ENCODE results near the gene HSPA1L. TPM values are rescaled to one million over a fixed set of nuclear protein-coding genes. Genes with fewer than 3 reads are reported as not detected.

The HSPA1L gene
- total RNA-seq, 1 experiment from 2014 or later: 0.12 TPM

GRCh38 chr6:31779908-31780307, 35.2 kb downstream of the HSPA1L start:
- H3K4me3 ChIP-seq (replicated peaks in 1 of 2; ENCODE audit: low read depth in 1 of 2, low read length in 2 of 2): no peak overlapping the region
- no peak overlapping the region for H2AFZ ChIP-seq (ENCODE audit: low read depth, low read length, poor library complexity, severe bottlenecking)
- BruUV-seq (replicated peaks): no TSS peak
- ChIA-PET POLR2A (interaction anchor here (0.8 kb wide), 1 partner anchor 47 kb away, joined by 3 read pairs; the partner anchor contains the start of gene HSPA1B), RAD21 (ENCODE audit: low non-redundant PET in 1 of 2, low total read pairs in 2 of 2, uncharacterized antibody in 2 of 2, unreplicated experiment in 2 of 2) (no interaction called here), CTCF (no interaction called here)
- intact Hi-C loops (cut with micrococcal nuclease): no loop called here
- H3K27ac ChIP-seq (ENCODE audit: low read depth, low read length): no peak overlapping the region
- H3K79me2 ChIP-seq (ENCODE audit: insufficient read depth, low read length): no peaks in the 10 kb centered on the region; the same call in 1 of the 2 replicates
- H3K36me3 ChIP-seq (ENCODE audit: control insufficient read depth in 1 of 2, insufficient read depth in 2 of 2, low read length in 2 of 2): peaks cover 21 to 50% of the 10 kb centered on the region in 2 experiments
- TF ChIP-seq POLR2A (IDR thresholded peaks at IDR 0.05; ENCODE audit: borderline replicate concordance, extremely low read depth, insufficient read depth, insufficient read length) (no peak), CTCF (IDR thresholded peaks at IDR 0.05 in 2 of 3, conservative IDR thresholded peaks at IDR 0.05 in 1 of 3; ENCODE audit: borderline replicate concordance in 1 of 3, insufficient read depth in 1 of 3, low read depth in 2 of 3, low read length in 2 of 3) (no peak), CEBPB (IDR thresholded peaks at IDR 0.05; ENCODE audit: low read depth) (no peak), REST (IDR thresholded peaks at IDR 0.05; ENCODE audit: low read depth) (no peak), RAD21 (IDR thresholded peaks at IDR 0.05; ENCODE audit: low read depth) (no peak), POLR2AphosphoS5 (IDR thresholded peaks at IDR 0.05; ENCODE audit: low read depth, low read length) (no peak), ZFX (IDR thresholded peaks at IDR 0.05) (no peak), EZH2 (IDR thresholded peaks at IDR 0.05) (no peak), SIN3A (IDR thresholded peaks at IDR 0.05; ENCODE audit: low read depth) (no peak), JUND (IDR thresholded peaks at IDR 0.05) (no peak), MAX (IDR thresholded peaks at IDR 0.05) (no peak), ELF1 (IDR thresholded peaks at IDR 0.05; ENCODE audit: borderline replicate concordance, low read depth) (no peak), ATF3 (IDR thresholded peaks at IDR 0.05) (no peak)
- no peak overlapping the region for H3K4me2 ChIP-seq (ENCODE audit: low read length)
- DNase-seq (ENCODE audit: low read depth, low spot score): no peak
- H3K27me3 ChIP-seq (ENCODE audit: insufficient read depth, low read length): no peaks in the 10 kb centered on the region
- no peak for ATAC-seq
- H3K9me2 ChIP-seq (ENCODE audit: insufficient read depth): no peaks in the 10 kb centered on the region
- no peaks in the 10 kb centered on the region for H4K20me1 ChIP-seq (ENCODE audit: insufficient read depth)
- H3K4me1 ChIP-seq (ENCODE audit: control insufficient read depth in 1 of 2, insufficient read depth in 2 of 2, low read length in 2 of 2): peaks cover 29 to 36% of the 10 kb centered on the region in 2 experiments
- H3K9ac ChIP-seq (ENCODE audit: low read length): no peak overlapping the region
- H3K9me3 ChIP-seq (ENCODE audit: control insufficient read depth in 1 of 2, insufficient read depth in 1 of 2, low read depth in 1 of 2, low read length in 2 of 2): no peaks in the 10 kb centered on the region
